ENCODE measurements around the gene MYOZ2.
"Not testable (repeated sequence)": the region's sequence is repeated elsewhere in the genome, so short reads cannot be mapped to it uniquely, and the experiment has no call there.

The MYOZ2 gene

GRCh38 chr4:119162174-119162573 is 26.5 kb downstream of the MYOZ2 start:
- DNase-seq, result no peak
- Histone ChIP-seq H3K27ac (no peak overlapping the region), H3K36me3 (no peaks in the 10 kb centered on the region), H3K4me3 (ENCODE audit: low read depth, low read length) (no peak overlapping the region), H3K9me3 (ENCODE audit: severe bottlenecking) (no peaks in the 10 kb centered on the region), H3K27me3 (ENCODE audit: insufficient read depth, low read depth, severe bottlenecking) (no peaks in the 10 kb centered on the region)
- TF ChIP-seq CTCF (IDR thresholded peaks at IDR 0.05; ENCODE audit: low read depth, low read length), result no peak

DNA sequence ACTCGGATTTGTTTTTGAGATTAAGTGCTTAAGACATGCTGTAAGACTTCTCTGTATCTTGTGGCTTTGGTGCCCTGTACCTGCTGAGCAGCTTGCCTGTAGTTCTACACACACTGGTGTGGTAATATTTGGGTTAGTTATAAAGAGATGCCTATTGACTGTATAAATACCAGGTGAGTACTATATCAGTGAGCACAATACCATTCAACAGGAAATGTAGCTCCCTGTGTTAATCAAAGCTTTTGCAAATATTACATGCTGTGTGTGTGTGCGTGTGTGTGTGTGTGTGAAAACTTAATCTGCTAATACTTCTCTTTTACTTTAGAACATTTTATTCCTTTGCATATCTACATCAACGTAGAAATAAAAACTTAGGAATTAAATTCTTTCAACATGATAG is 30.1 kb downstream of the MYOZ2 start:
- H3K9me3 ChIP-seq (ENCODE audit: severe bottlenecking), result no peaks in the 10 kb centered on the region
- no peak for TF ChIP-seq CTCF (IDR thresholded peaks at IDR 0.05; ENCODE audit: low read depth, low read length)
- H3K27ac ChIP-seq, result no peak overlapping the region
- no peak for DNase-seq
- no peak overlapping the region for H3K4me3 ChIP-seq (ENCODE audit: low read depth, low read length)
- H3K27me3 ChIP-seq (ENCODE audit: insufficient read depth, low read depth, severe bottlenecking), result no peaks in the 10 kb centered on the region
- no peaks in the 10 kb centered on the region for H3K36me3 ChIP-seq

GRCh38 chr4:119170195-119170594 is 34.6 kb downstream of the MYOZ2 start:
- no peaks in the 10 kb centered on the region for H3K27me3 ChIP-seq (ENCODE audit: insufficient read depth, low read depth, severe bottlenecking)
- no peak overlapping the region for H3K27ac ChIP-seq
- H3K9me3 ChIP-seq (ENCODE audit: severe bottlenecking), result no peaks in the 10 kb centered on the region
- H3K36me3 ChIP-seq, result no peaks in the 10 kb centered on the region
- no peak overlapping the region for H3K4me3 ChIP-seq (ENCODE audit: low read depth, low read length)
- DNase-seq, result no peak
- TF ChIP-seq CTCF (IDR thresholded peaks at IDR 0.05; ENCODE audit: low read depth, low read length), result no peak

DNA sequence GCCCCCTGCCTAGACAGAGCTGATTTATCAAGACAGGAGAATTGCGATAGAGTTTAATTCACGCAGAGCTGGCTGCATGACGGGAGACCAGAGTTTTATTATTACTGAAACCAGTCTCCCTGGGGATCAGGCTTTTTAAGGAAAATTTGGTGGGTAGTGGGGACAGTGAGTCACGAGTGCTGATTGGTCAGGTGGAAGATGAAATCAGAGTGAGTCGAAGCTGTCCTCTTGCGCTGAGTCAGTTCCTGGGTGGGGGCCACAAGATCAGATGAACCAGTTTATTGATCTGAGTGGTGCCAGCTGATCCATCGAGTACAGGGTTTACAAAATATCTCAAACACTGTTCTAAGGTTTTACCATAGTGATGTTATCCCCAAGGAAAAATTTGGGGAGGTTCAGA is 36.6 kb downstream of the MYOZ2 start:
- no peaks in the 10 kb centered on the region for H3K27me3 ChIP-seq (ENCODE audit: insufficient read depth, low read depth, severe bottlenecking)
- no peak for TF ChIP-seq CTCF (IDR thresholded peaks at IDR 0.05; ENCODE audit: low read depth, low read length)
- no peak for DNase-seq
- no peaks in the 10 kb centered on the region for H3K9me3 ChIP-seq (ENCODE audit: severe bottlenecking)
- H3K27ac ChIP-seq, result no peak overlapping the region
- no peaks in the 10 kb centered on the region for H3K36me3 ChIP-seq
- H3K4me3 ChIP-seq (ENCODE audit: low read depth, low read length), result no peak overlapping the region

GRCh38 chr4:119173729-119174361 is 38.2 kb downstream of the MYOZ2 start:
- not testable (repeated sequence) for DNase-seq; H3K4me3 ChIP-seq (ENCODE audit: low read depth, low read length); H3K27ac ChIP-seq; H3K27me3 ChIP-seq (ENCODE audit: insufficient read depth, low read depth, severe bottlenecking); H3K9me3 ChIP-seq (ENCODE audit: severe bottlenecking); H3K36me3 ChIP-seq

DNA sequence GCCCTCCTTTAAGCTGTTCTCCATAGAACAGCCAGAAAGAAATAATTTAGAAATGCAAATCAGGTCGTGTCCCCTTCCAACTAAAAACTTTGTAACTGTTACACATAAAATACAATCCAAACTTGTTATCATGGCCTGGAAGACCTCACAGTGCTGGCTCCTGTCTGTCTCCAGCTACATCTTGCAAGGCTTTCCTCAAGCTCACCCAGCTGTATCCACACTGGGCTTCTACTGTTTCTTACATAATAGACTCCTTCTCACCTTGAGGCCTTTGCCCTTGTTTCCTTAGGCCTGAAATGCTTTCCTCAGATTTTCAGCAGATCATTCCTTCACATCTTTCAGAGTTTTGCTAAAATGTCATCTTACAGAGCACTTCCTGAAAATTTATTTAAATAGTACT is 43.4 kb downstream of the MYOZ2 start:
- Histone ChIP-seq H3K27ac (no peak overlapping the region), H3K9me3 (ENCODE audit: severe bottlenecking) (no peaks in the 10 kb centered on the region), H3K4me3 (ENCODE audit: low read depth, low read length) (no peak overlapping the region), H3K36me3 (no peaks in the 10 kb centered on the region), H3K27me3 (ENCODE audit: insufficient read depth, low read depth, severe bottlenecking) (no peaks in the 10 kb centered on the region)
- DNase-seq, result no peak
- TF ChIP-seq CTCF (IDR thresholded peaks at IDR 0.05; ENCODE audit: low read depth, low read length), result no peak

Data from WERI-Rb-1 (cell line).